WTC11 (cell line): ENCODE data around the gene MRPL54. TPM values are rescaled to one million over a fixed set of nuclear protein-coding genes. Genes with fewer than 3 reads are reported as not detected.

Experiments used
- ATAC-seq: fragments of 200-7000 bp; cut with Tn5 transposase; 2 replicates; pipeline ENCODE4 v1.10.0; 2021; ENCODE audit warnings: mild to moderate bottlenecking, moderate library complexity
- CTCF ChIA-PET: fragments of 300-600 bp; sonication (Branson Sonifier 250); formaldehyde crosslinking; loops from one replicate; lab custom pipeline; 2021; ENCODE audit warnings: antibody characterized with exemption; lab: Charles Lee
- POLR2A ChIA-PET: fragments of 350-600 bp; sonication (Branson Sonifier 250); formaldehyde crosslinking; loops from one replicate; lab custom pipeline; 2021; ENCODE audit warnings: antibody characterized with exemption; lab: Charles Lee
- DNase-seq: peaks from one replicate; pipeline ENCODE4 v3.0.0; 2021; ENCODE audit warnings: low spot score
- H3K27ac Mint-ChIP-seq: 2 replicates; pipeline ENCODE4 v1.8.0; 2021; ENCODE audit warnings: mixed read lengths
- H3K27me3 Mint-ChIP-seq: 2 replicates; pipeline ENCODE4 v1.8.0; 2021; ENCODE audit warnings: low read depth, mild to moderate bottlenecking, moderate library complexity, mixed read lengths
- H3K36me3 Mint-ChIP-seq: 2 replicates; pipeline ENCODE4 v1.8.0; 2021; ENCODE audit warnings: mixed read lengths
- H3K4me1 Mint-ChIP-seq: 2 replicates; pipeline ENCODE4 v1.8.0; 2022; ENCODE audit warnings: mixed read lengths
- H3K4me3 Mint-ChIP-seq: 2 replicates; pipeline ENCODE4 v1.8.0; 2021; ENCODE audit warnings: mild to moderate bottlenecking, moderate library complexity, mixed read lengths
- H3K9me3 Mint-ChIP-seq: 2 replicates; pipeline ENCODE4 v1.8.0; 2021; ENCODE audit warnings: mixed read lengths
- CREM ChIP-seq: sonication (generic); formaldehyde crosslinking; IDR thresholded peaks from 2 replicates; pipeline ENCODE4 v1.8.1; 2022; ENCODE audit warnings: mild to moderate bottlenecking, missing genetic modification reagents, moderate library complexity
- ELF4 ChIP-seq: sonication (generic); formaldehyde crosslinking; IDR thresholded peaks from 2 replicates; pipeline ENCODE4 v1.8.1; 2022; ENCODE audit warnings: low read depth, mild to moderate bottlenecking, moderate library complexity, missing genetic modification reagents
- GTF2I ChIP-seq: fragments of 250-450 bp; sonication (Bioruptor Pico); conservative IDR thresholded peaks from 2 replicates; pipeline ENCODE4 v1.4.0; 2021; ENCODE audit warnings: mild to moderate bottlenecking
- HMGXB4 ChIP-seq: sonication (generic); formaldehyde crosslinking; IDR thresholded peaks from 2 replicates; pipeline ENCODE4 v1.8.1; 2023; ENCODE audit warnings: mild to moderate bottlenecking, moderate library complexity, missing genetic modification reagents
- IRF1 ChIP-seq: sonication (generic); formaldehyde crosslinking; IDR thresholded peaks from 2 replicates; pipeline ENCODE4 v1.8.0; 2023; ENCODE audit warnings: missing genetic modification reagents
- JUN ChIP-seq: sonication (generic); formaldehyde crosslinking; IDR thresholded peaks from 2 replicates; pipeline ENCODE4 v1.8.0; 2023; ENCODE audit warnings: mild to moderate bottlenecking, missing genetic modification reagents
- KAT7 ChIP-seq: sonication (generic); formaldehyde crosslinking; IDR thresholded peaks from 2 replicates; pipeline ENCODE4 v1.8.1; 2023; ENCODE audit warnings: missing genetic modification reagents, mild to moderate bottlenecking, borderline replicate concordance
- PREB ChIP-seq: sonication (generic); formaldehyde crosslinking; IDR thresholded peaks from 2 replicates; pipeline ENCODE4 v1.8.1; 2022; ENCODE audit warnings: mild to moderate bottlenecking, missing genetic modification reagents, moderate library complexity, borderline replicate concordance
- SOX15 ChIP-seq: fragments of 250-450 bp; sonication (Bioruptor Pico); IDR thresholded peaks from 2 replicates; pipeline ENCODE4 v1.9.0; 2021; ENCODE audit warnings: mild to moderate bottlenecking
- USF1 ChIP-seq: sonication (generic); formaldehyde crosslinking; IDR thresholded peaks from 2 replicates; pipeline ENCODE4 v1.8.0; 2022; ENCODE audit warnings: mild to moderate bottlenecking, missing genetic modification reagents
- USF2 ChIP-seq: sonication (generic); formaldehyde crosslinking; IDR thresholded peaks from 2 replicates; pipeline ENCODE4 v1.8.1; 2023; ENCODE audit warnings: mild to moderate bottlenecking, missing genetic modification reagents, moderate library complexity
- ZBTB21 ChIP-seq: sonication (generic); formaldehyde crosslinking; IDR thresholded peaks from 2 replicates; pipeline ENCODE4 v1.8.1; 2023; ENCODE audit warnings: mild to moderate bottlenecking, missing genetic modification reagents, borderline replicate concordance
- ZMAT4 ChIP-seq: fragments of 250-450 bp; sonication (Bioruptor Pico); IDR thresholded peaks from 2 replicates; pipeline ENCODE4 v1.9.0; 2021; ENCODE audit warnings: mild to moderate bottlenecking
- ZNF121 ChIP-seq: sonication (generic); formaldehyde crosslinking; IDR thresholded peaks from 2 replicates; pipeline ENCODE4 v1.8.0; 2023; ENCODE audit warnings: missing genetic modification reagents
- ZNF317 ChIP-seq: sonication (generic); formaldehyde crosslinking; IDR thresholded peaks from 2 replicates; pipeline ENCODE4 v1.8.1; 2023; ENCODE audit warnings: low read depth, mild to moderate bottlenecking, moderate library complexity, missing genetic modification reagents, borderline replicate concordance
- ZNF425 ChIP-seq: fragments of 250-450 bp; sonication (Bioruptor Pico); conservative IDR thresholded peaks from 2 replicates; pipeline ENCODE4 v1.9.0; 2021; ENCODE audit warnings: mild to moderate bottlenecking
- ZNF532 ChIP-seq: fragments of 250-450 bp; sonication (Bioruptor Pico); IDR thresholded peaks from 2 replicates; pipeline ENCODE4 v1.9.0; 2021; ENCODE audit warnings: mild to moderate bottlenecking, borderline replicate concordance
- total RNA-seq: library from RNA; stranded (reverse); gene quantifications from 3 replicates; pipeline ENCODE4 v1.2.3, GENCODE V29; 2021

Gene MRPL54
- total RNA-seq, 1 experiment from 2014 or later: 62.3 TPM

GRCh38 chr19:3803986-3804385, 41.5 kb downstream of the MRPL54 start (continued):
- TF ChIP-seq USF1 (CRISPR knock-in tag): no peak
- TF ChIP-seq ELF4 (CRISPR knock-in tag): no peak
- TF ChIP-seq ZNF425: no peak
- no peak for TF ChIP-seq ZMAT4 (CRISPR knock-in tag)
- no peak for TF ChIP-seq CREM
- TF ChIP-seq JUN (CRISPR knock-in tag): no peak
- no peak for TF ChIP-seq SOX15 (CRISPR knock-in tag)
- TF ChIP-seq ZBTB21 (CRISPR knock-in tag): no peak
- TF ChIP-seq ZNF317 (CRISPR knock-in tag): no peak
- no peak for TF ChIP-seq KAT7
- TF ChIP-seq USF2: no peak

- 0 out of 2 replicates have a peak, but pooled peaks cover 4% of the 10 kb centered on the region for H3K4me1 Mint-ChIP-seq
These were observed 41.9 kb downstream of the MRPL54 start for GRCh38 chr19:3804429-3804828.

More at GRCh38 chr19:3804429-3804828, 41.9 kb downstream of the MRPL54 start:
- no peaks in the 10 kb centered on the region for H3K36me3 Mint-ChIP-seq
- no peak for DNase-seq
- POLR2A ChIA-PET: no interaction called here
- no peak for TF ChIP-seq GTF2I
- no peak for TF ChIP-seq HMGXB4 (CRISPR knock-in tag)
- no peak for TF ChIP-seq PREB (CRISPR knock-in tag)
- no peak for TF ChIP-seq ZNF121 (CRISPR knock-in tag)
- no peak for TF ChIP-seq IRF1 (CRISPR knock-in tag)
- no peak for TF ChIP-seq ZNF532 (CRISPR knock-in tag)
- no peak overlapping the region for H3K27ac Mint-ChIP-seq
- H3K9me3 Mint-ChIP-seq: peaks cover 7% of the 10 kb centered on the region
- H3K27me3 Mint-ChIP-seq: peaks cover 28% of the 10 kb centered on the region
- no peak overlapping the region for H3K4me3 Mint-ChIP-seq
- CTCF ChIA-PET: interaction anchor here (1.4 kb wide), 1 partner anchor 17 kb away, joined by 6 read pairs; no protein-coding TSS in a partner anchor
- ATAC-seq: no peak
